AG04449 (cell line): ENCODE data around the gene RABL2B.
A peak's percentile ranks its signal among the peaks of the same experiment; 100 is the strongest.

ENCODE experiments used
- CTCF ChIA-PET: fragments of 350-600 bp; formaldehyde crosslinking; extraction: SDS; loops from one replicate; lab custom pipeline; 2021; ENCODE audit warnings: antibody characterized with exemption; lab: Yijun Ruan, JAX
- POLR2A ChIA-PET: fragments of 400-600, 350-600 bp; formaldehyde crosslinking; extraction: SDS; loops from one replicate; lab custom pipeline; 2020; ENCODE audit warnings: antibody characterized with exemption, inconsistent platforms; lab: Yijun Ruan, JAX
- DNase-seq: peaks from one replicate; pipeline ENCODE4 v3.0.0-alpha.2; 2010; ENCODE audit warnings: low read depth, low spot score
- H3K4me3 ChIP-seq: 2 replicates; pipeline ENCODE4 v1.5.1; 2011; ENCODE audit warnings: low read depth, mild to moderate bottlenecking, control low read depth, low read length
- CTCF ChIP-seq: IDR thresholded peaks from one replicate; pipeline ENCODE4 v1.5.1; 2011; ENCODE audit warnings: mild to moderate bottlenecking, moderate library complexity, low read length, control low read depth, inconsistent platforms; ENCODE audit not compliant: insufficient read depth; ENCODE audit errors: missing control alignments

Gene RABL2B

GRCh38 chr22:50732681-50733080 lies 50.8 kb downstream of the RABL2B start:
- POLR2A ChIA-PET = no interaction called here
- CTCF ChIA-PET = interaction anchor here (0.8 to 4.2 kb wide), 7 partner anchors 11 to 105 kb away, joined by 3 to 45 read pairs (median 3); partner anchors contain the start of gene ARSA

GRCh38 chr22:50731811-50732624 lies 51.4 kb downstream of the RABL2B start:
- DNase-seq = no peak
- CTCF ChIA-PET = interaction anchor here (0.8 to 4.2 kb wide), 13 partner anchors 10 to 104 kb away, joined by 3 to 45 read pairs (median 4); partner anchors contain the start of gene ARSA

More at GRCh38 chr22:50732681-50733080, 50.8 kb downstream of the RABL2B start:
- no peak for DNase-seq
- TF ChIP-seq CTCF = no peak
- H3K4me3 ChIP-seq = no peak overlapping the region

GRCh38 chr22:50730941-50731661 lies 52.3 kb downstream of the RABL2B start:
- no peak overlapping the region for H3K4me3 ChIP-seq
- no peak for DNase-seq
- CTCF ChIA-PET = interaction anchor here (0.8 to 4.2 kb wide), 8 partner anchors 10 to 79 kb away, joined by 3 to 45 read pairs (median 4); no protein-coding TSS in a partner anchor
- TF ChIP-seq CTCF = no peak
- POLR2A ChIA-PET = no interaction called here

More at GRCh38 chr22:50731811-50732624, 51.4 kb downstream of the RABL2B start:
- POLR2A ChIA-PET = no interaction called here
- TF ChIP-seq CTCF = peak; percentile 88
- H3K4me3 ChIP-seq = no peak overlapping the region

- H3K4me3 ChIP-seq = no peak overlapping the region
- ChIA-PET CTCF (interaction anchor here (0.9 to 4.2 kb wide), 2 partner anchors 9 to 14 kb away, joined by 3 to 45 read pairs; no protein-coding TSS in a partner anchor), POLR2A (no interaction called here)
- no peak for DNase-seq
- no peak for TF ChIP-seq CTCF
Measured at GRCh38 chr22:50730013-50730891, 53.2 kb downstream of the RABL2B start.

GRCh38 chr22:50729391-50730012 lies 53.9 kb downstream of the RABL2B start:
- TF ChIP-seq CTCF = no peak
- DNase-seq = no peak
- CTCF ChIA-PET = interaction anchor here (0.9 kb wide), 1 partner anchor 13 kb away, joined by 3 read pairs; no protein-coding TSS in a partner anchor
- POLR2A ChIA-PET = no interaction called here
- no peak overlapping the region for H3K4me3 ChIP-seq
